K562 (cell line): ENCODE data around the gene TXNL4A. TPM values are rescaled to one million over a fixed set of nuclear protein-coding genes. Genes with fewer than 3 reads are reported as not detected.

Source experiments
- ATAC-seq: fragments of 200-7000 bp; cut with Tn5 transposase; 3 replicates; pipeline ENCODE4 v1.9.1; 2020; ENCODE audit warnings: moderate library complexity
- BruUV-seq: library from RNA; stranded (reverse); fragments of 400-500 nt; replicated peaks from 2 replicates; lab custom pipeline; 2021; lab: Mats Ljungman, UMichigan
- CTCF ChIA-PET: fragments of 300-600 bp; formaldehyde crosslinking; extraction: SDS; loops from one replicate; lab custom pipeline; 2021; ENCODE audit warnings: low intra/inter-chr PET ratio; lab: Yijun Ruan, JAX
- POLR2A ChIA-PET: fragments of 300-600, 350-650 bp; sonication (Branson Sonifier 250); formaldehyde crosslinking; extraction: SDS; loops from one replicate; lab custom pipeline; 2021; ENCODE audit warnings: antibody characterized with exemption, inconsistent platforms; lab: Yijun Ruan, JAX
- DNase-seq, 4 experiments: peaks; one replicate each; pipeline versions ENCODE4 v3.0.0 to v3.0.0-alpha.2; 2011 to 2018; ENCODE audit warnings: low spot score in 3 of 4, mixed read lengths in 3 of 4; ENCODE audit errors: extremely low read depth in 1 of 4
- FAIRE-seq: peaks from 2 replicates; lab custom pipeline; 2011; peaks lifted over from hg19 to GRCh38; lab: Jason Lieb, UNC
- H2AFZ ChIP-seq: 2 replicates; pipeline ENCODE4 v1.6.0; 2011; ENCODE audit warnings: low read depth, low read length, control low read depth, inconsistent platforms
- H3K27ac ChIP-seq: fragments of 200-600 bp; 3 replicates; pipeline ENCODE4 v1.8.0; 2011; ENCODE audit warnings: low read depth, mild to moderate bottlenecking, control low read depth, inconsistent platforms, low read length, moderate library complexity, mixed read lengths; ENCODE audit errors: extremely low read depth
- H3K27me3 ChIP-seq, 2 experiments: fragments of 300-600 bp in 1 of 2; 2 replicates in 1 of 2; 3 replicates in 1 of 2; pipeline versions ENCODE4 v1.6.0 to v1.8.0; 2011; ENCODE audit warnings: inconsistent platforms in 2 of 2, low read length in 2 of 2, mild to moderate bottlenecking in 1 of 2, mixed read lengths in 1 of 2, moderate library complexity in 1 of 2; ENCODE audit not compliant: control insufficient read depth in 2 of 2, insufficient read depth in 2 of 2
- H3K36me3 ChIP-seq: fragments of 300-600 bp; 3 replicates; pipeline ENCODE4 v1.8.0; 2011; ENCODE audit warnings: mild to moderate bottlenecking, low read length, inconsistent platforms; ENCODE audit not compliant: control insufficient read depth, insufficient read depth
- H3K4me1 ChIP-seq, 2 experiments: fragments of 200-600 bp in 1 of 2; replicated peaks in 1 of 2; 2 replicates in 1 of 2; 3 replicates in 1 of 2; pipeline versions ENCODE4 v1.5.1 to v1.8.0; 2011; ENCODE audit warnings: inconsistent platforms in 2 of 2, low read length in 2 of 2, mild to moderate bottlenecking in 1 of 2, mixed read lengths in 1 of 2, moderate library complexity in 1 of 2; ENCODE audit not compliant: control insufficient read depth in 2 of 2, insufficient read depth in 2 of 2
- H3K4me2 ChIP-seq: 2 replicates; pipeline ENCODE4 v1.6.1; 2011; ENCODE audit warnings: low read length, control low read depth, inconsistent platforms, mixed read lengths; ENCODE audit not compliant: insufficient read depth
- H3K4me3 ChIP-seq: fragments of 200-600 bp; sonication (generic), shearing (Covaris generic); 2 replicates; pipeline ENCODE4 v1.5.1; 2016; ENCODE audit warnings: control low read depth, inconsistent platforms
- H3K79me2 ChIP-seq: fragments of 200-600 bp; 3 replicates; pipeline ENCODE4 v1.8.0; 2011; ENCODE audit warnings: low read length, inconsistent platforms; ENCODE audit not compliant: control insufficient read depth, insufficient read depth
- H3K9ac ChIP-seq, 2 experiments: 2 replicates each; pipeline versions ENCODE4 v1.6.0 to v1.6.1; 2011; ENCODE audit warnings: low read depth in 2 of 2, low read length in 2 of 2, control low read depth in 1 of 2, inconsistent platforms in 1 of 2, mild to moderate bottlenecking in 1 of 2, mixed read lengths in 1 of 2; ENCODE audit not compliant: insufficient read depth in 1 of 2
- H3K9me1 ChIP-seq: one replicate; pipeline ENCODE4 v1.6.0; 2011; ENCODE audit warnings: inconsistent platforms, mild to moderate bottlenecking, low read length, moderate library complexity; ENCODE audit not compliant: control insufficient read depth, insufficient read depth
- H3K9me3 ChIP-seq: replicated peaks from 2 replicates; pipeline ENCODE4 v1.5.1; 2011; ENCODE audit warnings: low read depth, low read length, inconsistent platforms; ENCODE audit not compliant: control insufficient read depth, insufficient read depth
- H4K20me1 ChIP-seq: replicated peaks from 2 replicates; pipeline ENCODE4 v1.6.1; 2011; ENCODE audit warnings: low read length, inconsistent platforms, mixed read lengths; ENCODE audit not compliant: control insufficient read depth, insufficient read depth
- CBX3 ChIP-seq, 2 experiments: IDR thresholded peaks; 1 replicate in 1 of 2; 2 replicates in 1 of 2; pipeline ENCODE4 v1.6.1; 2012; ENCODE audit warnings: inconsistent platforms in 2 of 2, low read length in 2 of 2, borderline replicate concordance in 1 of 2, control low read depth in 1 of 2
- CBX5 ChIP-seq: IDR thresholded peaks from 2 replicates; pipeline ENCODE4 v1.6.1; 2014; ENCODE audit warnings: low read depth, borderline replicate concordance
- KLF10 ChIP-seq: fragments of 250-450 bp; sonication (Bioruptor Pico); IDR thresholded peaks from 2 replicates; pipeline ENCODE4 v1.6.1; 2021; ENCODE audit warnings: matching md5 sums
- TSC22D4 ChIP-seq: fragments of 450-650 bp; IDR thresholded peaks from 2 replicates; pipeline ENCODE4 v1.6.1; 2016; ENCODE audit warnings: missing genetic modification characterization, missing biosample characterization, control low read depth
- ZNF518B ChIP-seq: fragments of 250-450 bp; sonication (Bioruptor Pico); IDR thresholded peaks from 2 replicates; pipeline ENCODE4 v1.5.0; 2021; ENCODE audit warnings: mild to moderate bottlenecking, moderate library complexity
- WGBS: fragments of 100-300 bp; shearing (Covaris generic); methylation state at CpG from one replicate; pipeline ENCODE4 v1.1.6; 2016; ENCODE audit warnings: low coverage, mixed read lengths; ENCODE audit not compliant: insufficient coverage; ENCODE audit errors: missing lambda C conversion rate; 5-methylcytosine and 5-hydroxymethylcytosine counted together
- in situ Hi-C: fragments of 300-500 bp; cut with MboI; formaldehyde crosslinking; loops from 4 replicates; pipeline ENCODE4 v1.15.0; 2018; ENCODE audit warnings: inconsistent platforms, mixed read lengths
- intact Hi-C: fragments of 100-400 bp; cut with micrococcal nuclease; formaldehyde crosslinking; loops from 2 replicates; pipeline ENCODE4 v1.14.2; 2022
- polyA plus RNA-seq, 8 experiments: library from polyadenylated mRNA; depleted of rRNA in 4 of 8; stranded (reverse) in 5 of 8; unstranded in 3 of 8; fragments of >200 nt; fragmentation: Nextera tagmentation in 2 of 8; fragmentation: Illumina TruSeq in 1 of 8; extraction: Ambion mirVana in 2 of 8; extraction: Trizol in 1 of 8; gene quantifications; 2 replicates each; pipeline versions ENCODE4 v1.2.1 to v1.2.3, GENCODE V29; 2011 to 2014; ENCODE audit warnings: inconsistent platforms in 1 of 8, missing spikeins in 1 of 8
- total RNA-seq, 7 experiments: library from RNA; depleted of rRNA in 6 of 7; stranded (reverse); fragments of >200 nt in 6 of 7; fragmentation: Illumina TruSeq in 2 of 7; extraction: Trizol in 2 of 7; gene quantifications; 2 replicates each; pipeline versions ENCODE4 v1.2.1 to v1.2.3, GENCODE V29; 2011 to 2021; ENCODE audit warnings: low replicate concordance in 1 of 7
- TF ChIP-seq, protein P1 (sequence below): fragments of 450-650 bp; formaldehyde crosslinking; IDR thresholded peaks from 2 replicates; pipeline ENCODE4 v1.4.0; 2022; ENCODE audit warnings: mild to moderate bottlenecking, moderate library complexity
- TF ChIP-seq, protein P2 (sequence below): sonication (generic); formaldehyde crosslinking; IDR thresholded peaks from 2 replicates; pipeline ENCODE4 v1.8.1; 2022; ENCODE audit warnings: missing genetic modification reagents
- TF ChIP-seq, protein P3 (sequence below): IDR thresholded peaks from 2 replicates; pipeline ENCODE4 v1.6.1; 2011; ENCODE audit warnings: borderline replicate concordance, low read depth, mild to moderate bottlenecking, moderate library complexity, low read length; ENCODE audit not compliant: insufficient read depth, poor library complexity, severe bottlenecking
- TF ChIP-seq, protein P4 (sequence below): fragments of 150-350 bp; IDR thresholded peaks from 2 replicates; pipeline ENCODE4 v1.6.1; 2014; ENCODE audit warnings: low read depth, mild to moderate bottlenecking, low read length, borderline replicate concordance

TXNL4A gene
- total and polyA plus RNA-seq, 9 of the 15 experiments (the other 6 are each of a cell fraction or from before 2014, with no cell fraction given) = 27.0 to 132 (median 87.5) TPM

- no peaks in the 10 kb centered on the region for H3K9me1 ChIP-seq
- BruUV-seq = no TSS peak
- no peak overlapping the region for H2AFZ ChIP-seq
- H4K20me1 ChIP-seq = no peaks in the 10 kb centered on the region
- in situ Hi-C loops (no loop called here), intact Hi-C loops (no loop called here)
- no peaks in the 10 kb centered on the region for H3K36me3 ChIP-seq
- no peak for ATAC-seq
- no peaks in the 10 kb centered on the region for H3K27me3 ChIP-seq
- no peak overlapping the region for H3K27ac ChIP-seq
- H3K4me2 ChIP-seq = no peak overlapping the region
- no peaks in the 10 kb centered on the region; a peak in 2 of 5 replicates for H3K4me1 ChIP-seq
- H3K9ac ChIP-seq = no peak overlapping the region
- H3K9me3 ChIP-seq = peaks cover 5% of the 10 kb centered on the region; the same call in 1 of the 2 replicates
- 53% methylated on average over 2 of the region's 2 CpGs for WGBS
- CTCF ChIA-PET = no interaction called here
- H3K4me3 ChIP-seq = no peak overlapping the region
- FAIRE-seq = peak; percentile 23
- DNase-seq = no peak
- H3K79me2 ChIP-seq = no peaks in the 10 kb centered on the region
- POLR2A ChIA-PET = no interaction called here
- TF ChIP-seq, protein P1, sequence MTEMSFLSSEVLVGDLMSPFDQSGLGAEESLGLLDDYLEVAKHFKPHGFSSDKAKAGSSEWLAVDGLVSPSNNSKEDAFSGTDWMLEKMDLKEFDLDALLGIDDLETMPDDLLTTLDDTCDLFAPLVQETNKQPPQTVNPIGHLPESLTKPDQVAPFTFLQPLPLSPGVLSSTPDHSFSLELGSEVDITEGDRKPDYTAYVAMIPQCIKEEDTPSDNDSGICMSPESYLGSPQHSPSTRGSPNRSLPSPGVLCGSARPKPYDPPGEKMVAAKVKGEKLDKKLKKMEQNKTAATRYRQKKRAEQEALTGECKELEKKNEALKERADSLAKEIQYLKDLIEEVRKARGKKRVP (CRISPR knock-in tag) = no peak
- TF ChIP-seq CBX3 (IDR thresholded peaks at IDR 0.05; ENCODE audit: borderline replicate concordance in 1 of 2, low read length in 2 of 2) = peak in 1 of 2 experiments; percentile 92; a peak in 2 of 3 replicates
- TF ChIP-seq, protein P2, sequence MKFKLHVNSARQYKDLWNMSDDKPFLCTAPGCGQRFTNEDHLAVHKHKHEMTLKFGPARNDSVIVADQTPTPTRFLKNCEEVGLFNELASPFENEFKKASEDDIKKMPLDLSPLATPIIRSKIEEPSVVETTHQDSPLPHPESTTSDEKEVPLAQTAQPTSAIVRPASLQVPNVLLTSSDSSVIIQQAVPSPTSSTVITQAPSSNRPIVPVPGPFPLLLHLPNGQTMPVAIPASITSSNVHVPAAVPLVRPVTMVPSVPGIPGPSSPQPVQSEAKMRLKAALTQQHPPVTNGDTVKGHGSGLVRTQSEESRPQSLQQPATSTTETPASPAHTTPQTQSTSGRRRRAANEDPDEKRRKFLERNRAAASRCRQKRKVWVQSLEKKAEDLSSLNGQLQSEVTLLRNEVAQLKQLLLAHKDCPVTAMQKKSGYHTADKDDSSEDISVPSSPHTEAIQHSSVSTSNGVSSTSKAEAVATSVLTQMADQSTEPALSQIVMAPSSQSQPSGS (CRISPR knock-in tag) = no peak
- TF ChIP-seq CBX5 = peak; percentile 70; the same call in 1 of the 2 replicates
- no peak for TF ChIP-seq KLF10 (CRISPR knock-in tag)
- TF ChIP-seq, protein P3, sequence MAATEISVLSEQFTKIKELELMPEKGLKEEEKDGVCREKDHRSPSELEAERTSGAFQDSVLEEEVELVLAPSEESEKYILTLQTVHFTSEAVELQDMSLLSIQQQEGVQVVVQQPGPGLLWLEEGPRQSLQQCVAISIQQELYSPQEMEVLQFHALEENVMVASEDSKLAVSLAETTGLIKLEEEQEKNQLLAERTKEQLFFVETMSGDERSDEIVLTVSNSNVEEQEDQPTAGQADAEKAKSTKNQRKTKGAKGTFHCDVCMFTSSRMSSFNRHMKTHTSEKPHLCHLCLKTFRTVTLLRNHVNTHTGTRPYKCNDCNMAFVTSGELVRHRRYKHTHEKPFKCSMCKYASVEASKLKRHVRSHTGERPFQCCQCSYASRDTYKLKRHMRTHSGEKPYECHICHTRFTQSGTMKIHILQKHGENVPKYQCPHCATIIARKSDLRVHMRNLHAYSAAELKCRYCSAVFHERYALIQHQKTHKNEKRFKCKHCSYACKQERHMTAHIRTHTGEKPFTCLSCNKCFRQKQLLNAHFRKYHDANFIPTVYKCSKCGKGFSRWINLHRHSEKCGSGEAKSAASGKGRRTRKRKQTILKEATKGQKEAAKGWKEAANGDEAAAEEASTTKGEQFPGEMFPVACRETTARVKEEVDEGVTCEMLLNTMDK = no peak
- no peak for TF ChIP-seq TSC22D4 (tag)
- no peak for TF ChIP-seq ZNF518B (CRISPR knock-in tag)
- TF ChIP-seq, protein P4, sequence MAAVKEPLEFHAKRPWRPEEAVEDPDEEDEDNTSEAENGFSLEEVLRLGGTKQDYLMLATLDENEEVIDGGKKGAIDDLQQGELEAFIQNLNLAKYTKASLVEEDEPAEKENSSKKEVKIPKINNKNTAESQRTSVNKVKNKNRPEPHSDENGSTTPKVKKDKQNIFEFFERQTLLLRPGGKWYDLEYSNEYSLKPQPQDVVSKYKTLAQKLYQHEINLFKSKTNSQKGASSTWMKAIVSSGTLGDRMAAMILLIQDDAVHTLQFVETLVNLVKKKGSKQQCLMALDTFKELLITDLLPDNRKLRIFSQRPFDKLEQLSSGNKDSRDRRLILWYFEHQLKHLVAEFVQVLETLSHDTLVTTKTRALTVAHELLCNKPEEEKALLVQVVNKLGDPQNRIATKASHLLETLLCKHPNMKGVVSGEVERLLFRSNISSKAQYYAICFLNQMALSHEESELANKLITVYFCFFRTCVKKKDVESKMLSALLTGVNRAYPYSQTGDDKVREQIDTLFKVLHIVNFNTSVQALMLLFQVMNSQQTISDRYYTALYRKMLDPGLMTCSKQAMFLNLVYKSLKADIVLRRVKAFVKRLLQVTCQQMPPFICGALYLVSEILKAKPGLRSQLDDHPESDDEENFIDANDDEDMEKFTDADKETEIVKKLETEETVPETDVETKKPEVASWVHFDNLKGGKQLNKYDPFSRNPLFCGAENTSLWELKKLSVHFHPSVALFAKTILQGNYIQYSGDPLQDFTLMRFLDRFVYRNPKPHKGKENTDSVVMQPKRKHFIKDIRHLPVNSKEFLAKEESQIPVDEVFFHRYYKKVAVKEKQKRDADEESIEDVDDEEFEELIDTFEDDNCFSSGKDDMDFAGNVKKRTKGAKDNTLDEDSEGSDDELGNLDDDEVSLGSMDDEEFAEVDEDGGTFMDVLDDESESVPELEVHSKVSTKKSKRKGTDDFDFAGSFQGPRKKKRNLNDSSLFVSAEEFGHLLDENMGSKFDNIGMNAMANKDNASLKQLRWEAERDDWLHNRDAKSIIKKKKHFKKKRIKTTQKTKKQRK = no peak
These were observed 58.2 kb downstream of the TXNL4A start for GRCh38 chr18:79930020-79930642.
